Measurements from ENCODE around the gene CFAP44.

- TF ChIP-seq CTCF (IDR thresholded peaks at IDR 0.05) (no peak), POLR2A (IDR thresholded peaks at IDR 0.05) (no peak), POLR2AphosphoS5 (IDR thresholded peaks at IDR 0.05) (no peak)
These were observed 31.6 kb downstream of the CFAP44 start for GRCh38 chr3:113409676-113410075.

Data from transverse colon (tissue), 4 donors.